Bronchial epithelial cell (primary cell): ENCODE measurements around the gene VAV2. TPM values are rescaled to one million over a fixed set of nuclear protein-coding genes. Genes with fewer than 3 reads are reported as not detected.

Experiments used
- DNase-seq: peaks from one replicate; pipeline ENCODE4 v3.0.0-alpha.2; 2010; ENCODE audit warnings: low read depth
- FAIRE-seq: peaks from 2 replicates; lab custom pipeline; 2011; peaks lifted over from hg19 to GRCh38; lab: Jason Lieb, UNC
- H3K27me3 ChIP-seq: 2 replicates; pipeline ENCODE4 v1.5.1; 2011; ENCODE audit warnings: low read length; ENCODE audit not compliant: control insufficient read depth, insufficient read depth
- H3K36me3 ChIP-seq: 2 replicates; pipeline ENCODE4 v1.5.1; 2011; ENCODE audit warnings: low read length; ENCODE audit not compliant: control insufficient read depth, insufficient read depth
- H3K4me3 ChIP-seq: 2 replicates; pipeline ENCODE4 v1.5.1; 2011; ENCODE audit warnings: mild to moderate bottlenecking, low read depth, low read length, control low read depth
- CTCF ChIP-seq: IDR thresholded peaks from 2 replicates; pipeline ENCODE4 v1.5.1; 2011; ENCODE audit warnings: mild to moderate bottlenecking, moderate library complexity, low read length, control low read depth, inconsistent platforms; ENCODE audit not compliant: insufficient read depth, severe bottlenecking
- total RNA-seq: library from RNA; depleted of rRNA; stranded (reverse); fragments of >200 nt; gene quantifications from 2 replicates; pipeline ENCODE4 v1.2.1, GENCODE V29; 2014

The VAV2 gene
- total RNA-seq, 1 donor from 2014 or later, result 46.6 TPM

- no peak for TF ChIP-seq CTCF
- DNase-seq (no peak), FAIRE-seq (no peak)
- no peaks in the 10 kb centered on the region for H3K27me3 ChIP-seq
- H3K4me3 ChIP-seq, result no peak overlapping the region
- peaks cover 17% of the 10 kb centered on the region for H3K36me3 ChIP-seq
Observed at GRCh38 chr9:133938086-133938485, 54.0 kb downstream of the VAV2 start.

GRCh38 chr9:133937120-133937519, 55.0 kb downstream of the VAV2 start:
- DNase-seq (no peak), FAIRE-seq (peak; percentile 94)
- TF ChIP-seq CTCF, result no peak
- peaks cover 18% of the 10 kb centered on the region for H3K36me3 ChIP-seq
- no peaks in the 10 kb centered on the region for H3K27me3 ChIP-seq
- H3K4me3 ChIP-seq, result no peak overlapping the region

- Histone ChIP-seq H3K4me3 (no peak overlapping the region), H3K27me3 (no peaks in the 10 kb centered on the region), H3K36me3 (peaks cover 18% of the 10 kb centered on the region)
- FAIRE-seq, result no peak
- DNase-seq, result no peak
- TF ChIP-seq CTCF, result no peak
Observed at GRCh38 chr9:133935328-133936005, 56.7 kb downstream of the VAV2 start.

GRCh38 chr9:133934482-133935232, 57.5 kb downstream of the VAV2 start:
- Histone ChIP-seq H3K4me3 (no peak overlapping the region), H3K27me3 (no peaks in the 10 kb centered on the region), H3K36me3 (peaks cover 17% of the 10 kb centered on the region)
- TF ChIP-seq CTCF, result no peak
- no peak for DNase-seq
- FAIRE-seq, result no peak

- DNase-seq (no peak), FAIRE-seq (peak; percentile 36)
- Histone ChIP-seq H3K36me3 (peaks cover 14% of the 10 kb centered on the region), H3K4me3 (no peak overlapping the region), H3K27me3 (no peaks in the 10 kb centered on the region)
- no peak for TF ChIP-seq CTCF
Observed at GRCh38 chr9:133933426-133934026, 58.6 kb downstream of the VAV2 start.
